ENCODE measurements around the gene SRPK1.
"Not testable (repeated sequence)": the region's sequence is repeated elsewhere in the genome, so short reads cannot be mapped to it uniquely, and the experiment has no call there.

The SRPK1 gene

DNA sequence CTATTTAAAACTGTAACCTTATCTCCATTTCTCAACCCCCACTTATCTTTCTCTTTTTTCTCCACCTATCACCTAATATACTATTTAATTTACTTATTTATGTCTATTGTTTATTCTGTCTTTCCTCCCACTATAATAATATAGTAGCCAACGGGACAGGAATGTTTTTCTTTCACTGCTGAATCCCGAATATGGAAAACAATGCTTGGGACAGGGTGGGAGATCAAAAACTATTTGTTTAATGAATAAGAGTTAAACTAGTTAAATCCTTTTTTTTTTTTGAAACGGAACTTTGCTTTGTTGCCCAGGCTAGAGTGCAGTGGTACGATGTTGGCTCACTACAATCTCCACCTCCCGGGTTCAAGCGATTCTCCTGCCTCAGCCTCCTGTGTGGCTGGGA, 6.4 kb downstream of the SRPK1 start (continued):
- TF ChIP-seq, protein P1, sequence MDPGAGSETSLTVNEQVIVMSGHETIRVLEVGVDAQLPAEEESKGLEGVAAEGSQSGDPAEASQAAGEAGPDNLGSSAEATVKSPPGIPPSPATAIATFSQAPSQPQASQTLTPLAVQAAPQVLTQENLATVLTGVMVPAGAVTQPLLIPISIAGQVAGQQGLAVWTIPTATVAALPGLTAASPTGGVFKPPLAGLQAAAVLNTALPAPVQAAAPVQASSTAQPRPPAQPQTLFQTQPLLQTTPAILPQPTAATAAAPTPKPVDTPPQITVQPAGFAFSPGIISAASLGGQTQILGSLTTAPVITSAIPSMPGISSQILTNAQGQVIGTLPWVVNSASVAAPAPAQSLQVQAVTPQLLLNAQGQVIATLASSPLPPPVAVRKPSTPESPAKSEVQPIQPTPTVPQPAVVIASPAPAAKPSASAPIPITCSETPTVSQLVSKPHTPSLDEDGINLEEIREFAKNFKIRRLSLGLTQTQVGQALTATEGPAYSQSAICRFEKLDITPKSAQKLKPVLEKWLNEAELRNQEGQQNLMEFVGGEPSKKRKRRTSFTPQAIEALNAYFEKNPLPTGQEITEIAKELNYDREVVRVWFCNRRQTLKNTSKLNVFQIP (CRISPR knock-in tag; IDR thresholded peaks at IDR 0.05; ENCODE audit: borderline replicate concordance, low read depth) = no peak
- no peak for TF ChIP-seq PPARA (CRISPR knock-in tag; IDR thresholded peaks at IDR 0.05; ENCODE audit: borderline replicate concordance)
- no peak for TF ChIP-seq SNAI2 (CRISPR knock-in tag; IDR thresholded peaks at IDR 0.05)

DNA sequence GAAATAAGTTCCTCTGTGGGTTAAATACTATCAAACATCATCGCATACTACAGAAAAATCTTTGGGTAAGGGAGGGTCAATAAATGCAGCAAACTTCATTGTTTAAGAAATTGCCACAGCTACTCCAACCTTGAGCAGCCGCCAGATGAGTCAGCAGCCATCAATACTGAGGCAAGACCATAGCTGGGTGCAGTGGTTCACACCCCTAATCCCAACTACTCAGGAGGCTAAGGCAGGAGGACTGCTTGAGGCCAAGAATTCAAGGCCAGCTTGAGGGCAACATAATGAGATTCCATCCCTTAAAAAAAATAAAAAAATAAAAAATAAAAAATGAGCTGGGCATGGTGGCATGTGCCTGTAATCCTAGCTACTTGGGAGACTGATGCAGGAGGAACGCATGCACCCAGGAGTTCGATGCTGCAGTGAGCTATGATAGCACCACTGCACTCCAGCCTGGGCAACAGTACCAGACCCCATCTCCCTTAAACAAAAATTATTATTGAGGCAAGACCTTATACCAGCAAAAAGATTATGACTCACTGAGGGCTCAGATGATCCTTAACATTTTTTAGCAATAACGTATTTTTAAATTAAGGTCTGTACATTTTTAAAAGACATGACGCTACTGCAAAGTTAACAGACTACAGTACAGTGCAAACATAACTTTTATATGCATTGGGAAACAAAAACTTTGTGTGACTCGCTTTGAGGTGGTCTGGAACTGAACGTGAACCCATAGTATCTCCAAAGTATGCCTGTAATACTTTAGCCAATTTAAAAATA, 8.8 kb downstream of the SRPK1 start:
- no peak; the same call in 1 of the 3 replicates for ATAC-seq
- TF ChIP-seq ISL1 (CRISPR knock-in tag; IDR thresholded peaks at IDR 0.05) = no peak
- no peak for TF ChIP-seq ARNTL (CRISPR knock-in tag; IDR thresholded peaks at IDR 0.05; ENCODE audit: borderline replicate concordance, low read depth)
- TF ChIP-seq SNAI2 (CRISPR knock-in tag; IDR thresholded peaks at IDR 0.05) = no peak
- no peak for TF ChIP-seq TCF4 (CRISPR knock-in tag; IDR thresholded peaks at IDR 0.05; ENCODE audit: borderline replicate concordance)
- no peak for TF ChIP-seq CSDC2 (CRISPR knock-in tag; IDR thresholded peaks at IDR 0.05)
- no peak for TF ChIP-seq ZFP3 (CRISPR knock-in tag; IDR thresholded peaks at IDR 0.05)
- TF ChIP-seq, protein P2, sequence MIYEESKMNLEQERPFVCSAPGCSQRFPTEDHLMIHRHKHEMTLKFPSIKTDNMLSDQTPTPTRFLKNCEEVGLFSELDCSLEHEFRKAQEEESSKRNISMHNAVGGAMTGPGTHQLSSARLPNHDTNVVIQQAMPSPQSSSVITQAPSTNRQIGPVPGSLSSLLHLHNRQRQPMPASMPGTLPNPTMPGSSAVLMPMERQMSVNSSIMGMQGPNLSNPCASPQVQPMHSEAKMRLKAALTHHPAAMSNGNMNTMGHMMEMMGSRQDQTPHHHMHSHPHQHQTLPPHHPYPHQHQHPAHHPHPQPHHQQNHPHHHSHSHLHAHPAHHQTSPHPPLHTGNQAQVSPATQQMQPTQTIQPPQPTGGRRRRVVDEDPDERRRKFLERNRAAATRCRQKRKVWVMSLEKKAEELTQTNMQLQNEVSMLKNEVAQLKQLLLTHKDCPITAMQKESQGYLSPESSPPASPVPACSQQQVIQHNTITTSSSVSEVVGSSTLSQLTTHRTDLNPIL (CRISPR knock-in tag; IDR thresholded peaks at IDR 0.05; ENCODE audit: low read depth) = no peak
- no peak for TF ChIP-seq OSR1 (CRISPR knock-in tag; IDR thresholded peaks at IDR 0.05)
- TF ChIP-seq, protein P3, sequence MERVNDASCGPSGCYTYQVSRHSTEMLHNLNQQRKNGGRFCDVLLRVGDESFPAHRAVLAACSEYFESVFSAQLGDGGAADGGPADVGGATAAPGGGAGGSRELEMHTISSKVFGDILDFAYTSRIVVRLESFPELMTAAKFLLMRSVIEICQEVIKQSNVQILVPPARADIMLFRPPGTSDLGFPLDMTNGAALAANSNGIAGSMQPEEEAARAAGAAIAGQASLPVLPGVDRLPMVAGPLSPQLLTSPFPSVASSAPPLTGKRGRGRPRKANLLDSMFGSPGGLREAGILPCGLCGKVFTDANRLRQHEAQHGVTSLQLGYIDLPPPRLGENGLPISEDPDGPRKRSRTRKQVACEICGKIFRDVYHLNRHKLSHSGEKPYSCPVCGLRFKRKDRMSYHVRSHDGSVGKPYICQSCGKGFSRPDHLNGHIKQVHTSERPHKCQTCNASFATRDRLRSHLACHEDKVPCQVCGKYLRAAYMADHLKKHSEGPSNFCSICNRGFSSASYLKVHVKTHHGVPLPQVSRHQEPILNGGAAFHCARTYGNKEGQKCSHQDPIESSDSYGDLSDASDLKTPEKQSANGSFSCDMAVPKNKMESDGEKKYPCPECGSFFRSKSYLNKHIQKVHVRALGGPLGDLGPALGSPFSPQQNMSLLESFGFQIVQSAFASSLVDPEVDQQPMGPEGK (CRISPR knock-in tag; IDR thresholded peaks at IDR 0.05; ENCODE audit: borderline replicate concordance) = no peak
- TF ChIP-seq, protein P1 (CRISPR knock-in tag; IDR thresholded peaks at IDR 0.05; ENCODE audit: borderline replicate concordance, low read depth) = no peak
- no peak for TF ChIP-seq ESRRG (CRISPR knock-in tag; IDR thresholded peaks at IDR 0.05)
- TF ChIP-seq TOX (CRISPR knock-in tag; IDR thresholded peaks at IDR 0.05; ENCODE audit: borderline replicate concordance) = no peak
- TF ChIP-seq PPARA (CRISPR knock-in tag; IDR thresholded peaks at IDR 0.05; ENCODE audit: borderline replicate concordance) = no peak
- no peak for TF ChIP-seq ZFP30 (CRISPR knock-in tag; IDR thresholded peaks at IDR 0.05)

DNA sequence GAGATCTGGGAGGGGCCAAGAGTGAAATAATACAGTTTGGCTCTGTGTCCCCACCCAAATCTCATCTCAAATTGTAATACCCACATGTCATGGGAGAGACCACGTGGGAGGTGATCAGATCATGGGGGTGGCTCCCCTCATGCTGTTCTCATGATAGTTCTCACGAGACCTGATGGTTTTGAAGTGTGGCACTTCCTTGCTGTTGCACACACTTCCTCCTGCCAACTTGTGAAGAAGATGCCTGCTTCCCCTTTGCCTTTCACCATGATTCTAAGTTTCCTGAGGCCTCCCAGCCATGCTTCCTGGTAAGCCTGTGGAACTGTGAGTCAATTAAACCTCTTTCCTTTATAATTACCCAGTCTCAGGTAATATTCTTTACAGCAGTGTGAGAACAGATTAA, 11.3 kb downstream of the SRPK1 start:
- not testable (repeated sequence) for ATAC-seq

DNA sequence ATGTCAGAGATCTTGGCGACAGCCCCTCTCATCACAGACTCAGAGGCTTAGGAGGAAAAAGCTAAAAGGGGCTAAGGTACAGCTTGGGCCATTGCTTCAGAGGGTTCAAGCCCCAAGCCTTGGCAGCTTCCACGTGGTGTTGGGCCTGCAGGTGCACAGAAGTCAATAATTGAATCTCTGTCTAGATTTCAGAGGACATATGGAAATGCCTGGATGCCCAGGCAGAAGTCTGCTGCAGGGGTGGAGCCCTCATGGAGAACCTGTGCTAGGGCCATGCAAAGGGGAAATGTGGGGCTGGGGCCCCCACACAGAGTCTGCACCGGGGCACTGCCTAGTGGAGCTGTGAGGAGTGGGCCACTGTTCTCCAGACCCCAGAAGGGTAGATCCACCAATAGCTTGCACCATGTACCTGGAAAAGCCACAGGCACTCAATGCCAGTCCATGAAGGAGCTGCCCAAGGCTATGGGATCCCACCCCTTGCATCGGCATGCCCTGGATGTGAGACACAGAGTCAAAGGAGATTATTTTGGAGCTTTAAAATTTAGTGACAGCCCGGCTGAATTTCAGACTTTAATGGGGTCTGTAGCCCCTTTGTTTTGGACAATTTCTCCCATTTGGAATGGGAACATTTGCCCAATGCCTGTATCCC, 12.0 kb downstream of the SRPK1 start:
- ATAC-seq = not testable (repeated sequence)

DNA sequence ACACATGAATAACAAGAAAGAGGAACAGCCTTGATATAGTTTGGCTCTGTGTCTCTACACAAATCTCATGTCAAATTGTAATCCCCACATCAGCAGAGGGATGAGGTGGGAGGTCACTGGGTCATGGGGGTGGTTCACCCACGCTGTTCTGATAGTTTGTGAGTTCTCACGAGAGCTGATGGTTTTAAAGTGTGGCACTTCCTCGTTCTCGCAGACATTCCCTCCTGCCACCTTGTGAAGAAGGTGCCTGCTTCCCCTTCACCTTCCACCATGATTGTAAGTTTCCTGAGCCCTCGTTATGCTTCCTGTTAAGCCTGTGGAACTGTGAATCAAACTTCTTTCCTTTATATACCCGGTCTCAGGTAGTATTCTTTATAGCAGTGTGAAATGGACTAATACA, 13.1 kb downstream of the SRPK1 start:
- no peak for ATAC-seq
- no peak for TF ChIP-seq RARB (CRISPR knock-in tag; IDR thresholded peaks at IDR 0.05)
- TF ChIP-seq PPARA (CRISPR knock-in tag; IDR thresholded peaks at IDR 0.05; ENCODE audit: borderline replicate concordance) = no peak

DNA sequence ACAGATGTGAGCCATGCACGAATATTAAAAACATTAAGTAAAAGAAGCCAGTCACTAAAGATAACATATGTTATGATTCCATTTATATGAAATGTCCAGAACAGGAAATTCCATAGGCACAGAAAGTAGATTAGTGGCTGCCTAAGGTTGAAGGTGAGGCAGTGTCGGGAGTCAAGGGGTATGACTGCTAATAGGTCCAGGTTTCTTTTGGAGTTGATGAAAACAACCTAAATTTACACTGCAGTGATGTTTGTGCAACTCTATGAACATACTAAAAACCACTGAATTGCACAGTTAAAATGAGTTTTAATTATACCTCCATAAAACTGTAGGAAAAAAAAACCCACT, 14.4 kb downstream of the SRPK1 start:
- no peak for TF ChIP-seq PPARA (CRISPR knock-in tag; IDR thresholded peaks at IDR 0.05; ENCODE audit: borderline replicate concordance)
- TF ChIP-seq OSR1 (CRISPR knock-in tag; IDR thresholded peaks at IDR 0.05) = no peak
- TF ChIP-seq, protein P3 (CRISPR knock-in tag; IDR thresholded peaks at IDR 0.05; ENCODE audit: borderline replicate concordance) = no peak
- TF ChIP-seq TCF4 (CRISPR knock-in tag; IDR thresholded peaks at IDR 0.05; ENCODE audit: borderline replicate concordance) = no peak
- TF ChIP-seq, protein P4, sequence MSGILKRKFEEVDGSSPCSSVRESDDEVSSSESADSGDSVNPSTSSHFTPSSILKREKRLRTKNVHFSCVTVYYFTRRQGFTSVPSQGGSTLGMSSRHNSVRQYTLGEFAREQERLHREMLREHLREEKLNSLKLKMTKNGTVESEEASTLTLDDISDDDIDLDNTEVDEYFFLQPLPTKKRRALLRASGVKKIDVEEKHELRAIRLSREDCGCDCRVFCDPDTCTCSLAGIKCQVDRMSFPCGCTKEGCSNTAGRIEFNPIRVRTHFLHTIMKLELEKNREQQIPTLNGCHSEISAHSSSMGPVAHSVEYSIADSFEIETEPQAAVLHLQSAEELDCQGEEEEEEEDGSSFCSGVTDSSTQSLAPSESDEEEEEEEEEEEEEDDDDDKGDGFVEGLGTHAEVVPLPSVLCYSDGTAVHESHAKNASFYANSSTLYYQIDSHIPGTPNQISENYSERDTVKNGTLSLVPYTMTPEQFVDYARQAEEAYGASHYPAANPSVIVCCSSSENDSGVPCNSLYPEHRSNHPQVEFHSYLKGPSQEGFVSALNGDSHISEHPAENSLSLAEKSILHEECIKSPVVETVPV (CRISPR knock-in tag; IDR thresholded peaks at IDR 0.05) = no peak
- no peak for TF ChIP-seq ZNF8 (CRISPR knock-in tag; IDR thresholded peaks at IDR 0.05)
- TF ChIP-seq, protein P1 (CRISPR knock-in tag; IDR thresholded peaks at IDR 0.05; ENCODE audit: borderline replicate concordance, low read depth) = no peak
- ATAC-seq = no peak
